ENCODE results near the gene FLCN. TPM values are rescaled to one million over a fixed set of nuclear protein-coding genes. Genes with fewer than 3 reads are reported as not detected.

FLCN gene
- total RNA-seq, 4 donors from 2014 or later = 31.7 to 62.0 (median 39.2) TPM

GRCh38 chr17:17232303-17232621 lies 4.7 kb downstream of the FLCN start:
- H3K27ac ChIP-seq = peak overlapping the region in 3 of 4 donors; percentile 38 to 100 (median 100)
- TF ChIP-seq CTCF (IDR thresholded peaks at IDR 0.05 in 4 of 5, conservative IDR thresholded peaks at IDR 0.05 in 1 of 5) (no peak), POLR2A (IDR thresholded peaks at IDR 0.05) (no peak)
- H3K27me3 ChIP-seq = no peaks in the 10 kb centered on the region
- H3K9me3 ChIP-seq = no peaks in the 10 kb centered on the region
- intact Hi-C loops (cut with DNase I; ENCODE audit: low total_unique reads) = no loop called here
- ATAC-seq (no peak), DNase-seq (no peak)
- H3K36me3 ChIP-seq = peaks cover 0 to 54% of the 10 kb centered on the region in 2 donors
- H3K4me3 ChIP-seq = no peak overlapping the region
- in situ Hi-C loops (cut with MboI; ENCODE audit: low sequenced_read_pairs in 4 of 4) = no loop called here
- H3K4me1 ChIP-seq = peaks cover 43 to 60% of the 10 kb centered on the region in 2 donors

DNA sequence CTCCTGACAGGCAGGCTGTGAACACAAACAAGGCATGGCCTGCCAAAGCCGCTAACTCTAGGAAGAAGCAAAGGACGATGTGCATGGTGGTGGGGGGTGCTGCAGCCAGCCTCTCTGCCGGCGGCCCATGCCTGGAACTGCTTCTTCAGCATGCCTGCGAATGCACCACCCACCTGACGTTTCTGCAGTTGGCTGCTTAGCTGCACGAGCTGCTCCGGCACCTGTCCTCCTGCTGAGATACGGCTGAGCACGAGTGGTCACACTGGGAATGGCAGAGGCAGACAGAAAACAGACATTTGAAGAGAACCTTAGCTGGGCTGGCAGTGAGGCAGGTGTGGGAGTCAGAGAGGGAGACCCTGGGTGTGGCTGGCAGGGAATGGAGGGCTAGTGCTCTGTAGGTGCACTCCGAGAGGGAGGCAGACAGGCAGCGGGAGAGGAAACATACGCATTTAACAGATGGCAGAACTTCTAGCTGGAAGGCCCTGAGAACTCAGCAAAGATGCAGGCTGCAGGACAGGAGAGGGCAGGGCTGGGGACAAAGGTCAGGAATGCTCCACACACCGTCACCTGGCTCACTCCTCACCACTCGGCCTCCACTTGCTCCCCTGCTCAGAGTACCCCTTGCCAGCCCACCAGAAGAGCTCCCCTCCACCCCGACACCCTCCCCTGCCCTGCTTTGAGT lies 5.2 kb downstream of the FLCN start:
- Histone ChIP-seq H3K9me3 (no peaks in the 10 kb centered on the region), H3K27ac (peak overlapping the region in 3 of 4 donors; percentile 38 to 100 (median 100)), H3K4me1 (peaks cover 43 to 60% of the 10 kb centered on the region in 2 donors), H3K4me3 (no peak overlapping the region), H3K27me3 (no peaks in the 10 kb centered on the region), H3K36me3 (peaks cover 0 to 59% of the 10 kb centered on the region in 2 donors)
- intact Hi-C loops (cut with DNase I; ENCODE audit: low total_unique reads) (no loop called here), in situ Hi-C loops (cut with MboI; ENCODE audit: low sequenced_read_pairs in 4 of 4) (no loop called here)
- DNase-seq (no peak), ATAC-seq (no peak)
- TF ChIP-seq POLR2A (IDR thresholded peaks at IDR 0.05) = no peak
- no peak for TF ChIP-seq CTCF (IDR thresholded peaks at IDR 0.05 in 4 of 5, conservative IDR thresholded peaks at IDR 0.05 in 1 of 5)

GRCh38 chr17:17229416-17230384 lies 7.3 kb downstream of the FLCN start:
- no peaks in the 10 kb centered on the region for H3K9me3 ChIP-seq
- in situ Hi-C loops (cut with MboI; ENCODE audit: low sequenced_read_pairs in 4 of 4) (no loop called here), intact Hi-C loops (cut with DNase I; ENCODE audit: low total_unique reads) (no loop called here)
- peaks cover 0 to 80% of the 10 kb centered on the region in 2 donors for H3K36me3 ChIP-seq
- TF ChIP-seq POLR2A (IDR thresholded peaks at IDR 0.05) = no peak
- TF ChIP-seq CTCF (IDR thresholded peaks at IDR 0.05 in 4 of 5, conservative IDR thresholded peaks at IDR 0.05 in 1 of 5) = no peak
- H3K4me1 ChIP-seq = peaks cover 29 to 46% of the 10 kb centered on the region in 2 donors
- H3K4me3 ChIP-seq = no peak overlapping the region
- peak; percentile 11 to 38 for ATAC-seq
- peak overlapping the region; percentile 63 to 93 (median 79) for H3K27ac ChIP-seq
- no peaks in the 10 kb centered on the region for H3K27me3 ChIP-seq
- DNase-seq = peak in 1 of 2 donors; percentile 71

DNA sequence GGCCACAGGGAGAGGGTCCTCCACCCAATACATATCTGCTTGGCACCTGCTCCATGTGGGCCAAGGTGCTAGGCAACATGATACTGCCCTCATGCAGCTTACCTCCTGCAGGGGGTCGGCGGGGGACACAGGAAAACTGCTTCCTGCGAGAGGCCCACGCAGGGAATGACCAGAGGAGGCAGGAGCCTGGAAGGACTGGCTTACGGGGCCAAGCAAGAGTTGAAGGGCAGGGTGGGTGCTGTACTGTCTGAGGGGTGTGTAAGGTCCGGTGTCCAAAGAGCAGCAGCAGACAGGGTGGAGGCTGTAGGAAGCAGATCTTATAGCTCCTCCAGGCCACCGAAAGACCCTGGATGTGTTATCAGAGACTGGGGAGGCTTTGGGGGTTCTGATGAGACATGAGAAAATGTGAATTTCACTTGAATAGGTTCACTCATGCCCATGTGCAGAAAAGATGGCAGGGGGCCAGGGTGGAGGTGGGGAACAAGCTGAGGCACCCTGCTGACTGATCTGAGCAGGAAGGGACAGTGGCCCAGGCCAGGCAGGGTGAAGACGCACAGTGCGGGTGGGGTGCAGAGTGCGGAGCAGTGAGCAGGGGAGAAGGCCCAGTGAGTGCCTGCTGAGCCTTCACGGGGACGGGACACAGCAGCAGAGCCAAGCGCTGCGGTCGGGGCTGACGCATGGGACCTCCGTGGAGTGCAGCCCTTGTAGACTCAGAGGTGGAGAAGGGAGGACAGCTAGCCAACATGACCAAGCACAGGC lies 8.3 kb downstream of the FLCN start:
- in situ Hi-C loops (cut with MboI; ENCODE audit: low sequenced_read_pairs in 4 of 4) = no loop called here
- peak; percentile 61 to 76 for DNase-seq
- Histone ChIP-seq H3K27ac (peak overlapping the region; percentile 63 to 93 (median 79)), H3K4me1 (peaks cover 19 to 38% of the 10 kb centered on the region in 2 donors), H3K27me3 (no peaks in the 10 kb centered on the region), H3K4me3 (no peak overlapping the region), H3K36me3 (peaks cover 0 to 90% of the 10 kb centered on the region in 2 donors), H3K9me3 (no peaks in the 10 kb centered on the region)
- ATAC-seq = peak; percentile 51 to 52
- no peak for TF ChIP-seq POLR2A (IDR thresholded peaks at IDR 0.05)
- TF ChIP-seq CTCF (IDR thresholded peaks at IDR 0.05 in 4 of 5, conservative IDR thresholded peaks at IDR 0.05 in 1 of 5) = no peak
- intact Hi-C loops (cut with DNase I; ENCODE audit: low total_unique reads) = no loop called here
